ENCODE measurements around the gene MACO1.
"Not testable (repeated sequence)": the region's sequence is repeated elsewhere in the genome, so short reads cannot be mapped to it uniquely, and the experiment has no call there.

Gene MACO1

GRCh38 chr1:25487628-25488027, 56.9 kb downstream of the MACO1 start:
- no peak for DNase-seq (ENCODE audit: low spot score)

GRCh38 chr1:25492323-25492722, 61.6 kb downstream of the MACO1 start:
- no peak for DNase-seq (ENCODE audit: low spot score)

GRCh38 chr1:25494952-25495351, 64.3 kb downstream of the MACO1 start:
- no peak for DNase-seq (ENCODE audit: low spot score)

GRCh38 chr1:25500694-25501093, 70.0 kb downstream of the MACO1 start:
- DNase-seq (ENCODE audit: low spot score): no peak

- DNase-seq (ENCODE audit: low spot score): no peak
Measured at GRCh38 chr1:25501235-25502058, 70.8 kb downstream of the MACO1 start.

GRCh38 chr1:25502957-25503356, 72.3 kb downstream of the MACO1 start:
- DNase-seq (ENCODE audit: low spot score): no peak

GRCh38 chr1:25503551-25504426, 73.1 kb downstream of the MACO1 start:
- no peak for DNase-seq (ENCODE audit: low spot score)

GRCh38 chr1:25504706-25505595, 74.3 kb downstream of the MACO1 start:
- no peak for DNase-seq (ENCODE audit: low spot score)

GRCh38 chr1:25505656-25506385, 75.1 kb downstream of the MACO1 start:
- DNase-seq (ENCODE audit: low spot score): no peak

- not testable (repeated sequence) for DNase-seq (ENCODE audit: low spot score)
Measured at GRCh38 chr1:25506566-25507463, 76.1 kb downstream of the MACO1 start.

- DNase-seq (ENCODE audit: low spot score): no peak
Measured at GRCh38 chr1:25513666-25514065, 83.0 kb downstream of the MACO1 start.

GRCh38 chr1:25515033-25515432, 84.3 kb downstream of the MACO1 start:
- DNase-seq (ENCODE audit: low spot score): no peak

GRCh38 chr1:25516686-25517085, 86.0 kb downstream of the MACO1 start:
- DNase-seq (ENCODE audit: low spot score): no peak

- DNase-seq (ENCODE audit: low spot score): no peak
Measured at GRCh38 chr1:25517476-25518394, 87.0 kb downstream of the MACO1 start.

- no peak for DNase-seq (ENCODE audit: low spot score)
Measured at GRCh38 chr1:25519624-25520023, 88.9 kb downstream of the MACO1 start.

- peak; percentile 51 for DNase-seq (ENCODE audit: low spot score)
Measured at GRCh38 chr1:25520446-25521061, 89.9 kb downstream of the MACO1 start.

GRCh38 chr1:25522031-25522655, 91.4 kb downstream of the MACO1 start:
- no peak for DNase-seq (ENCODE audit: low spot score)

GRCh38 chr1:25523542-25523941, 92.8 kb downstream of the MACO1 start:
- no peak for DNase-seq (ENCODE audit: low spot score)
